ENCODE measurements around the gene RAB33A.

DNA sequence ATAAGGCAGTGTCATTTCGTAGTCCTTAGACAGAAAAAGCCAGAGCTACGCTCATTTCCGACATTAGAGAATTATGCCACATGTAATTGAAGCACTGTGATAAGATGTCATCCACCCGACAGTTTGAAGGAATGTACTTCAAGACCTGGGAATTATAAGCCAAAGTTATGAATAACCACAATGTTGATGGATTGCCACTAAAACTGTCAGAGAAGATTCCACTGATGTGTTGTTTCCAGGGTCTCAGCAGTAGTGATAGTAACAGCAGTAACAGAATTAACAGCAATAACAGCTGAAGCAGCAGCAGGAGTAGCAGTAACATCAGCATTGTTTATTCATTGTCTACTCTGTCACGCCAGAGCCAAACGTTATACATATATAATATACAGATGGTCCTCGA lies 24.7 kb downstream of the RAB33A start:
- TF ChIP-seq JUN (IDR thresholded peaks at IDR 0.05) (no peak), RFX5 (IDR thresholded peaks at IDR 0.05) (no peak), RCOR1 (IDR thresholded peaks at IDR 0.05; ENCODE audit: low read depth, low read length) (no peak)
- TF ChIP-seq, protein P1, sequence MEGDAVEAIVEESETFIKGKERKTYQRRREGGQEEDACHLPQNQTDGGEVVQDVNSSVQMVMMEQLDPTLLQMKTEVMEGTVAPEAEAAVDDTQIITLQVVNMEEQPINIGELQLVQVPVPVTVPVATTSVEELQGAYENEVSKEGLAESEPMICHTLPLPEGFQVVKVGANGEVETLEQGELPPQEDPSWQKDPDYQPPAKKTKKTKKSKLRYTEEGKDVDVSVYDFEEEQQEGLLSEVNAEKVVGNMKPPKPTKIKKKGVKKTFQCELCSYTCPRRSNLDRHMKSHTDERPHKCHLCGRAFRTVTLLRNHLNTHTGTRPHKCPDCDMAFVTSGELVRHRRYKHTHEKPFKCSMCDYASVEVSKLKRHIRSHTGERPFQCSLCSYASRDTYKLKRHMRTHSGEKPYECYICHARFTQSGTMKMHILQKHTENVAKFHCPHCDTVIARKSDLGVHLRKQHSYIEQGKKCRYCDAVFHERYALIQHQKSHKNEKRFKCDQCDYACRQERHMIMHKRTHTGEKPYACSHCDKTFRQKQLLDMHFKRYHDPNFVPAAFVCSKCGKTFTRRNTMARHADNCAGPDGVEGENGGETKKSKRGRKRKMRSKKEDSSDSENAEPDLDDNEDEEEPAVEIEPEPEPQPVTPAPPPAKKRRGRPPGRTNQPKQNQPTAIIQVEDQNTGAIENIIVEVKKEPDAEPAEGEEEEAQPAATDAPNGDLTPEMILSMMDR (IDR thresholded peaks at IDR 0.05): no peak
- TF ChIP-seq, protein P2, sequence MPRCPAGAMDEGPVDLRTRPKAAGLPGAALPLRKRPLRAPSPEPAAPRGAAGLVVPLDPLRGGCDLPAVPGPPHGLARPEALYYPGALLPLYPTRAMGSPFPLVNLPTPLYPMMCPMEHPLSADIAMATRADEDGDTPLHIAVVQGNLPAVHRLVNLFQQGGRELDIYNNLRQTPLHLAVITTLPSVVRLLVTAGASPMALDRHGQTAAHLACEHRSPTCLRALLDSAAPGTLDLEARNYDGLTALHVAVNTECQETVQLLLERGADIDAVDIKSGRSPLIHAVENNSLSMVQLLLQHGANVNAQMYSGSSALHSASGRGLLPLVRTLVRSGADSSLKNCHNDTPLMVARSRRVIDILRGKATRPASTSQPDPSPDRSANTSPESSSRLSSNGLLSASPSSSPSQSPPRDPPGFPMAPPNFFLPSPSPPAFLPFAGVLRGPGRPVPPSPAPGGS (IDR thresholded peaks at IDR 0.05): no peak
